SU-DHL-6 (cell line): Measurements from ENCODE around the gene KIAA1958.

Source experiments
- CTCF ChIP-seq: fragments of 200-600 bp; sonication (generic); IDR thresholded peaks from one replicate; pipeline ENCODE4 v1.5.1; 2017; ENCODE audit warnings: antibody characterized with exemption, mild to moderate bottlenecking, low read length, moderate library complexity; ENCODE audit not compliant: insufficient read depth, poor library complexity, severe bottlenecking
- EZH2phosphoT487 ChIP-seq: fragments of 200-600 bp; sonication (generic), shearing (Covaris generic); conservative IDR thresholded peaks from 2 replicates; pipeline ENCODE4 v1.6.1; 2018; ENCODE audit warnings: mild to moderate bottlenecking, antibody characterized with exemption, low read length, moderate library complexity, mixed read lengths

GRCh38 chr9:112473986-112474385, 12.6 kb upstream of the KIAA1958 start:
- TF ChIP-seq CTCF: no peak
- no peak for TF ChIP-seq EZH2phosphoT487
